Calu3 (cell line): ENCODE data around the gene NPNT. TPM values are rescaled to one million over a fixed set of nuclear protein-coding genes. Genes with fewer than 3 reads are reported as not detected.

Experiments used
- BruUV-seq: library from RNA; stranded (reverse); fragments of 400-500 nt; replicated peaks from 2 replicates; lab custom pipeline; 2021; lab: Mats Ljungman, UMichigan
- CTCF ChIA-PET: fragments of 300-600 bp; sonication (Branson Sonifier 250); formaldehyde crosslinking; loops from one replicate; lab custom pipeline; 2022; ENCODE audit warnings: antibody characterized with exemption; lab: Charles Lee
- DNase-seq: peaks from one replicate; pipeline ENCODE4 v3.0.0; 2022
- H3K27ac Mint-ChIP-seq: one replicate; pipeline ENCODE4 v1.8.0; 2022; ENCODE audit warnings: mixed read lengths; ENCODE audit not compliant: unreplicated experiment
- H3K27me3 Mint-ChIP-seq: one replicate; pipeline ENCODE4 v1.8.0; 2022; ENCODE audit warnings: mixed read lengths; ENCODE audit not compliant: unreplicated experiment
- H3K36me3 Mint-ChIP-seq: one replicate; pipeline ENCODE4 v1.8.0; 2022; ENCODE audit warnings: mild to moderate bottlenecking, moderate library complexity, mixed read lengths; ENCODE audit not compliant: insufficient read depth, unreplicated experiment
- H3K4me1 Mint-ChIP-seq: one replicate; pipeline ENCODE4 v1.8.0; 2022; ENCODE audit warnings: mild to moderate bottlenecking, low read depth, mixed read lengths; ENCODE audit not compliant: unreplicated experiment
- H3K4me3 Mint-ChIP-seq: one replicate; pipeline ENCODE4 v1.8.0; 2022; ENCODE audit warnings: mild to moderate bottlenecking, low read depth, moderate library complexity, mixed read lengths; ENCODE audit not compliant: unreplicated experiment
- H3K9me3 Mint-ChIP-seq: one replicate; pipeline ENCODE4 v1.8.0; 2022; ENCODE audit warnings: low read depth, mixed read lengths; ENCODE audit not compliant: unreplicated experiment
- CTCF ChIP-seq: fragments of 200-600 bp; IDR thresholded peaks from one replicate; pipeline ENCODE4 v1.8.0; 2022; ENCODE audit warnings: antibody characterized with exemption; ENCODE audit not compliant: unreplicated experiment
- intact Hi-C: fragments of 100-400 bp; cut with micrococcal nuclease; formaldehyde crosslinking; loops from one replicate; pipeline ENCODE4 v1.10.0; 2022; ENCODE audit not compliant: unreplicated experiment
- total RNA-seq: library from RNA; stranded (reverse); gene quantifications from 2 replicates; pipeline ENCODE4 v1.2.3, GENCODE V29; 2022

The NPNT gene
- total RNA-seq, 1 experiment from 2014 or later: 88.5 TPM

GRCh38 chr4:105952591-105952990, 57.3 kb downstream of the NPNT start:
- no peaks in the 10 kb centered on the region for H3K36me3 Mint-ChIP-seq
- BruUV-seq: no TSS peak

GRCh38 chr4:105956569-105956968, 61.3 kb downstream of the NPNT start:
- H3K27me3 Mint-ChIP-seq: no peaks in the 10 kb centered on the region
- no peaks in the 10 kb centered on the region for H3K9me3 Mint-ChIP-seq
- H3K4me1 Mint-ChIP-seq: peaks cover 11% of the 10 kb centered on the region
- intact Hi-C loops: no loop called here
- no peak for TF ChIP-seq CTCF
- no peak overlapping the region for H3K27ac Mint-ChIP-seq
- CTCF ChIA-PET: no interaction called here
- H3K36me3 Mint-ChIP-seq: no peaks in the 10 kb centered on the region
- DNase-seq: no peak
- H3K4me3 Mint-ChIP-seq: no peak overlapping the region
- no TSS peak for BruUV-seq

More at GRCh38 chr4:105952591-105952990, 57.3 kb downstream of the NPNT start:
- CTCF ChIA-PET: no interaction called here
- no peak overlapping the region for H3K4me3 Mint-ChIP-seq
- no peaks in the 10 kb centered on the region for H3K9me3 Mint-ChIP-seq
- DNase-seq: no peak
- no peak for TF ChIP-seq CTCF
- intact Hi-C loops: no loop called here
- H3K27me3 Mint-ChIP-seq: no peaks in the 10 kb centered on the region
- peaks cover 6% of the 10 kb centered on the region for H3K4me1 Mint-ChIP-seq
- no peak overlapping the region for H3K27ac Mint-ChIP-seq

- Mint-ChIP-seq H3K4me3 (no peak overlapping the region), H3K27me3 (no peaks in the 10 kb centered on the region), H3K36me3 (no peaks in the 10 kb centered on the region), H3K9me3 (no peaks in the 10 kb centered on the region), H3K27ac (no peak overlapping the region), H3K4me1 (peaks cover 11% of the 10 kb centered on the region)
- TF ChIP-seq CTCF: no peak
- CTCF ChIA-PET: no interaction called here
- no peak for DNase-seq
- no TSS peak for BruUV-seq
- intact Hi-C loops: no loop called here
Observed at GRCh38 chr4:105957680-105958079, 62.4 kb downstream of the NPNT start.

GRCh38 chr4:105963461-105964400, 68.5 kb downstream of the NPNT start:
- DNase-seq: no peak
- CTCF ChIA-PET: interaction anchor here (0.6 kb wide), 1 partner anchor 69 kb away, joined by 3 read pairs; the partner anchor contains the start of gene NPNT
- TF ChIP-seq CTCF: no peak
- no peak overlapping the region for H3K27ac Mint-ChIP-seq
- H3K36me3 Mint-ChIP-seq: peaks cover 6% of the 10 kb centered on the region
- peaks cover 26% of the 10 kb centered on the region for H3K4me1 Mint-ChIP-seq
- intact Hi-C loops: loop anchor here (2.0 kb wide), 1 partner anchor 99 kb away; no protein-coding TSS in a partner anchor
- no peaks in the 10 kb centered on the region for H3K9me3 Mint-ChIP-seq
- H3K27me3 Mint-ChIP-seq: no peaks in the 10 kb centered on the region
- no peak overlapping the region for H3K4me3 Mint-ChIP-seq
- BruUV-seq: no TSS peak
